GM23338 (cell line): ENCODE data around the gene EPHA5. TPM values are rescaled to one million over a fixed set of nuclear protein-coding genes. Genes with fewer than 3 reads are reported as not detected.

ENCODE experiments used
- ATAC-seq: fragments of 200-7000 bp; cut with Tn5 transposase; 3 replicates; pipeline ENCODE4 v1.9.1; 2020
- DNase-seq: peaks from one replicate; pipeline ENCODE4 v3.0.0-alpha.2; 2015; ENCODE audit warnings: low spot score
- H2AFZ ChIP-seq: fragments of 200-600 bp; sonication (generic); 2 replicates; pipeline ENCODE4 v1.8.0; 2016; ENCODE audit warnings: antibody characterized with exemption, mild to moderate bottlenecking, moderate library complexity
- H3F3A ChIP-seq: fragments of 200-600 bp; sonication (generic); replicated peaks from 2 replicates; pipeline ENCODE4 v1.8.0; 2017; ENCODE audit warnings: antibody characterized with exemption, mixed run types, low read depth
- H3K27ac ChIP-seq: fragments of 200-600 bp; sonication (generic); 2 replicates; pipeline ENCODE4 v1.6.1; 2016; ENCODE audit warnings: low read depth
- H3K27me3 ChIP-seq: fragments of 200-600 bp; sonication (generic); 2 replicates; pipeline ENCODE4 v1.8.0; 2016; ENCODE audit warnings: mild to moderate bottlenecking, mixed run types, moderate library complexity; ENCODE audit not compliant: insufficient read depth
- H3K36me3 ChIP-seq: fragments of 200-600 bp; sonication (generic); 2 replicates; pipeline ENCODE4 v1.8.0; 2016; ENCODE audit warnings: mild to moderate bottlenecking; ENCODE audit not compliant: insufficient read depth
- H3K4me1 ChIP-seq: fragments of 200-600 bp; sonication (generic); 2 replicates; pipeline ENCODE4 v1.8.0; 2016; ENCODE audit warnings: mild to moderate bottlenecking, moderate library complexity; ENCODE audit not compliant: insufficient read depth
- H3K4me2 ChIP-seq: fragments of 200-600 bp; sonication (generic); 2 replicates; pipeline ENCODE4 v1.7.1; 2017; ENCODE audit warnings: mixed run types
- H3K4me3 ChIP-seq: fragments of 200-600 bp; sonication (generic); 2 replicates; pipeline ENCODE4 v1.6.1; 2016; ENCODE audit warnings: mixed run types
- H3K79me2 ChIP-seq: fragments of 200-600 bp; sonication (generic); replicated peaks from 2 replicates; pipeline ENCODE4 v1.8.0; 2017; ENCODE audit warnings: mild to moderate bottlenecking; ENCODE audit not compliant: insufficient read depth
- H3K9me2 ChIP-seq: fragments of 200-600 bp; sonication (generic); 2 replicates; pipeline ENCODE4 v1.8.0; 2017; ENCODE audit not compliant: insufficient read depth
- H4K20me1 ChIP-seq: fragments of 200-600 bp; sonication (generic); replicated peaks from 2 replicates; pipeline ENCODE4 v1.8.0; 2017; ENCODE audit warnings: mild to moderate bottlenecking; ENCODE audit not compliant: insufficient read depth
- H3K27ac Mint-ChIP-seq: 2 replicates; pipeline ENCODE4 v1.8.0; 2020; ENCODE audit warnings: inconsistent platforms, mild to moderate bottlenecking, moderate library complexity, mixed read lengths
- H3K27me3 Mint-ChIP-seq: 3 replicates; pipeline ENCODE4 v1.8.0; 2022; ENCODE audit warnings: low read depth, mild to moderate bottlenecking, moderate library complexity, mixed read lengths, inconsistent platforms; ENCODE audit not compliant: insufficient read depth, poor library complexity
- H3K36me3 Mint-ChIP-seq: 3 replicates; pipeline ENCODE4 v1.8.0; 2021; ENCODE audit warnings: low read depth, mild to moderate bottlenecking, inconsistent platforms, moderate library complexity, mixed read lengths
- H3K4me1 Mint-ChIP-seq: 3 replicates; pipeline ENCODE4 v1.8.0; 2020; ENCODE audit warnings: mild to moderate bottlenecking, inconsistent platforms, mixed read lengths
- H3K4me3 Mint-ChIP-seq: 3 replicates; pipeline ENCODE4 v1.8.0; 2021; ENCODE audit warnings: moderate library complexity, mild to moderate bottlenecking, inconsistent platforms, mixed read lengths
- H3K9me3 Mint-ChIP-seq: 3 replicates; pipeline ENCODE4 v1.8.0; 2020; ENCODE audit warnings: moderate library complexity, mild to moderate bottlenecking, inconsistent platforms, mixed read lengths
- CREB1 ChIP-seq: fragments of 250-450 bp; sonication (Bioruptor Pico); IDR thresholded peaks from 2 replicates; pipeline ENCODE4 v1.5.0; 2020; ENCODE audit warnings: low read depth, mild to moderate bottlenecking, moderate library complexity
- EZH2 ChIP-seq: fragments of 200-600 bp; sonication (generic); IDR thresholded peaks from one replicate; pipeline ENCODE4 v1.8.0; 2017; ENCODE audit warnings: antibody characterized with exemption, mild to moderate bottlenecking, low read depth; ENCODE audit not compliant: unreplicated experiment
- EZH2phosphoT487 ChIP-seq: fragments of 200-600 bp; sonication (generic); IDR thresholded peaks from one replicate; pipeline ENCODE4 v1.8.1; 2018; ENCODE audit warnings: antibody characterized with exemption; ENCODE audit not compliant: unreplicated experiment
- JUNB ChIP-seq: IDR thresholded peaks from one replicate; pipeline ENCODE4 v1.6.1; 2016; ENCODE audit warnings: antibody characterized with exemption; ENCODE audit not compliant: unreplicated experiment
- NANOG ChIP-seq: IDR thresholded peaks from 2 replicates; pipeline ENCODE4 v1.6.1; 2016; ENCODE audit warnings: antibody characterized with exemption, borderline replicate concordance
- POLR2AphosphoS5 ChIP-seq: IDR thresholded peaks from 2 replicates; pipeline ENCODE4 v1.6.1; 2016; ENCODE audit warnings: antibody characterized with exemption, low read depth
- STAT1 ChIP-seq: IDR thresholded peaks from one replicate; pipeline ENCODE4 v1.6.1; 2016; ENCODE audit warnings: antibody characterized with exemption; ENCODE audit not compliant: unreplicated experiment
- ZNF114 ChIP-seq: fragments of 250-450 bp; sonication (Bioruptor Pico); IDR thresholded peaks from 2 replicates; pipeline ENCODE4 v1.5.0; 2020; ENCODE audit warnings: mild to moderate bottlenecking, moderate library complexity
- ZNF331 ChIP-seq: fragments of 250-450 bp; sonication (Bioruptor Pico); IDR thresholded peaks from 2 replicates; pipeline ENCODE4 v1.5.0; 2020; ENCODE audit warnings: low read depth, mild to moderate bottlenecking, moderate library complexity
- polyA plus RNA-seq: library from polyadenylated mRNA; unstranded; fragments of >200 nt; fragmentation: Nextera tagmentation; extraction: Ambion mirVana; gene quantifications from 2 replicates; pipeline ENCODE4 v1.2.1, GENCODE V29; 2016
- total RNA-seq: library from RNA; depleted of rRNA; stranded (reverse); fragments of >200 nt; shearing (Covaris generic); gene quantifications from 2 replicates; pipeline ENCODE4 v1.2.3, GENCODE V29; 2014
- TF ChIP-seq, protein P1 (sequence below): fragments of 250-450 bp; sonication (Bioruptor Pico); IDR thresholded peaks from 2 replicates; pipeline ENCODE4 v1.5.0; 2020; ENCODE audit warnings: mild to moderate bottlenecking, moderate library complexity
- TF ChIP-seq, protein P2 (sequence below), 2 experiments: fragments of 200-600 bp in 1 of 2; sonication (generic) in 1 of 2; conservative IDR thresholded peaks; 2 replicates each; pipeline versions ENCODE4 v1.5.1 to v1.6.1; 2016 to 2017; ENCODE audit warnings: antibody characterized with exemption in 2 of 2, low read depth in 2 of 2, mild to moderate bottlenecking in 2 of 2, moderate library complexity in 1 of 2
- TF ChIP-seq, protein P3 (sequence below): IDR thresholded peaks from one replicate; pipeline ENCODE4 v1.6.1; 2018; ENCODE audit warnings: antibody characterized with exemption; ENCODE audit not compliant: unreplicated experiment

Gene EPHA5
- total and polyA plus RNA-seq, 2 experiments from 2014 or later: 0.05 to 0.24 TPM

DNA sequence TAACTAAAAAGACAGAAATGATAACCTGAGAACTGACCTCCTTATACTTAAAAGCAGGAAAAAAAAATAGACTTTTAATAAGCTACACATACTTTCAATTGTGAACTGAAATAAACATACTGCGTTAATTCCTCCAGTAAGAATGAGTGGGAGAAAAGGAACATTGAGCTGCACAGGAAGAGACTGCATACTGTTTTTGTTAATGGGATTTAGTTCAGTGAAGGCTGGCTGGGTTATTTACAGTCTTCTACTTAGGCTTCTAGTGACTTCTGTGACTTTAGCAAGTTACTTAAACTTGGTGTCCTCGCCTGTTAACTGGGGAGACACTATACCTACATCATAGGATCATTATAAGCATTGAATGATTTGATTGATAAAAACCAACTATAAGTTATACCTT is 213.3 kb downstream of the EPHA5 start:
- Mint-ChIP-seq H3K4me1 (peaks cover 16% of the 10 kb centered on the region), H3K4me3 (no peak overlapping the region), H3K9me3 (no peaks in the 10 kb centered on the region), H3K27ac (0 out of 2 replicates have a peak overlapping the region, but pooled peaks have one; percentile 10), H3K27me3 (no peaks in the 10 kb centered on the region), H3K36me3 (no peaks in the 10 kb centered on the region)
- Histone ChIP-seq H3K4me3 (no peak overlapping the region), H3K9me2 (no peaks in the 10 kb centered on the region), H3K79me2 (no peaks in the 10 kb centered on the region), H4K20me1 (no peaks in the 10 kb centered on the region), H3K27ac (no peak overlapping the region), H3K27me3 (no peaks in the 10 kb centered on the region), H3K4me1 (peaks cover 16% of the 10 kb centered on the region; the same call in 1 of the 2 replicates), H3F3A (no peaks in the 10 kb centered on the region), H3K36me3 (no peaks in the 10 kb centered on the region), H3K4me2 (no peak overlapping the region), H2AFZ (no peak overlapping the region)
- TF ChIP-seq, protein P1, sequence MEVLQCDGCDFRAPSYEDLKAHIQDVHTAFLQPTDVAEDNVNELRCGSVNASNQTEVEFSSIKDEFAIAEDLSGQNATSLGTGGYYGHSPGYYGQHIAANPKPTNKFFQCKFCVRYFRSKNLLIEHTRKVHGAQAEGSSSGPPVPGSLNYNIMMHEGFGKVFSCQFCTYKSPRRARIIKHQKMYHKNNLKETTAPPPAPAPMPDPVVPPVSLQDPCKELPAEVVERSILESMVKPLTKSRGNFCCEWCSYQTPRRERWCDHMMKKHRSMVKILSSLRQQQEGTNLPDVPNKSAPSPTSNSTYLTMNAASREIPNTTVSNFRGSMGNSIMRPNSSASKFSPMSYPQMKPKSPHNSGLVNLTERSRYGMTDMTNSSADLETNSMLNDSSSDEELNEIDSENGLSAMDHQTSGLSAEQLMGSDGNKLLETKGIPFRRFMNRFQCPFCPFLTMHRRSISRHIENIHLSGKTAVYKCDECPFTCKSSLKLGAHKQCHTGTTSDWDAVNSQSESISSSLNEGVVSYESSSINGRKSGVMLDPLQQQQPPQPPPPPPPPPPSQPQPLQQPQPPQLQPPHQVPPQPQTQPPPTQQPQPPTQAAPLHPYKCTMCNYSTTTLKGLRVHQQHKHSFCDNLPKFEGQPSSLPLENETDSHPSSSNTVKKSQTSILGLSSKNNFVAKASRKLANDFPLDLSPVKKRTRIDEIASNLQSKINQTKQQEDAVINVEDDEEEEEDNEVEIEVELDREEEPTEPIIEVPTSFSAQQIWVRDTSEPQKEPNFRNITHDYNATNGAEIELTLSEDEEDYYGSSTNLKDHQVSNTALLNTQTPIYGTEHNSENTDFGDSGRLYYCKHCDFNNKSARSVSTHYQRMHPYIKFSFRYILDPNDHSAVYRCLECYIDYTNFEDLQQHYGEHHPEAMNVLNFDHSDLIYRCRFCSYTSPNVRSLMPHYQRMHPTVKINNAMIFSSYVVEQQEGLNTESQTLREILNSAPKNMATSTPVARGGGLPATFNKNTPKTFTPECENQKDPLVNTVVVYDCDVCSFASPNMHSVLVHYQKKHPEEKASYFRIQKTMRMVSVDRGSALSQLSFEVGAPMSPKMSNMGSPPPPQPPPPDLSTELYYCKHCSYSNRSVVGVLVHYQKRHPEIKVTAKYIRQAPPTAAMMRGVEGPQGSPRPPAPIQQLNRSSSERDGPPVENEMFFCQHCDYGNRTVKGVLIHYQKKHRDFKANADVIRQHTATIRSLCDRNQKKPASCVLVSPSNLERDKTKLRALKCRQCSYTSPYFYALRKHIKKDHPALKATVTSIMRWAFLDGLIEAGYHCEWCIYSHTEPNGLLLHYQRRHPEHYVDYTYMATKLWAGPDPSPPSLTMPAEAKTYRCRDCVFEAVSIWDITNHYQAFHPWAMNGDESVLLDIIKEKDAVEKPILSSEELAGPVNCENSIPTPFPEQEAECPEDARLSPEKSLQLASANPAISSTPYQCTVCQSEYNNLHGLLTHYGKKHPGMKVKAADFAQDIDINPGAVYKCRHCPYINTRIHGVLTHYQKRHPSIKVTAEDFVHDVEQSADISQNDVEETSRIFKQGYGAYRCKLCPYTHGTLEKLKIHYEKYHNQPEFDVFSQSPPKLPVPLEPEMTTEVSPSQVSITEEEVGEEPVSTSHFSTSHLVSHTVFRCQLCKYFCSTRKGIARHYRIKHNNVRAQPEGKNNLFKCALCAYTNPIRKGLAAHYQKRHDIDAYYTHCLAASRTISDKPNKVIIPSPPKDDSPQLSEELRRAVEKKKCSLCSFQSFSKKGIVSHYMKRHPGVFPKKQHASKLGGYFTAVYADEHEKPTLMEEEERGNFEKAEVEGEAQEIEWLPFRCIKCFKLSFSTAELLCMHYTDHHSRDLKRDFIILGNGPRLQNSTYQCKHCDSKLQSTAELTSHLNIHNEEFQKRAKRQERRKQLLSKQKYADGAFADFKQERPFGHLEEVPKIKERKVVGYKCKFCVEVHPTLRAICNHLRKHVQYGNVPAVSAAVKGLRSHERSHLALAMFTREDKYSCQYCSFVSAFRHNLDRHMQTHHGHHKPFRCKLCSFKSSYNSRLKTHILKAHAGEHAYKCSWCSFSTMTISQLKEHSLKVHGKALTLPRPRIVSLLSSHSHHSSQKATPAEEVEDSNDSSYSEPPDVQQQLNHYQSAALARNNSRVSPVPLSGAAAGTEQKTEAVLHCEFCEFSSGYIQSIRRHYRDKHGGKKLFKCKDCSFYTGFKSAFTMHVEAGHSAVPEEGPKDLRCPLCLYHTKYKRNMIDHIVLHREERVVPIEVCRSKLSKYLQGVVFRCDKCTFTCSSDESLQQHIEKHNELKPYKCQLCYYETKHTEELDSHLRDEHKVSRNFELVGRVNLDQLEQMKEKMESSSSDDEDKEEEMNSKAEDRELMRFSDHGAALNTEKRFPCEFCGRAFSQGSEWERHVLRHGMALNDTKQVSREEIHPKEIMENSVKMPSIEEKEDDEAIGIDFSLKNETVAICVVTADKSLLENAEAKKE (CRISPR knock-in tag): no peak
- TF ChIP-seq CREB1 (CRISPR knock-in tag): no peak
- TF ChIP-seq POLR2AphosphoS5: no peak
- DNase-seq (no peak), ATAC-seq (no peak)

DNA sequence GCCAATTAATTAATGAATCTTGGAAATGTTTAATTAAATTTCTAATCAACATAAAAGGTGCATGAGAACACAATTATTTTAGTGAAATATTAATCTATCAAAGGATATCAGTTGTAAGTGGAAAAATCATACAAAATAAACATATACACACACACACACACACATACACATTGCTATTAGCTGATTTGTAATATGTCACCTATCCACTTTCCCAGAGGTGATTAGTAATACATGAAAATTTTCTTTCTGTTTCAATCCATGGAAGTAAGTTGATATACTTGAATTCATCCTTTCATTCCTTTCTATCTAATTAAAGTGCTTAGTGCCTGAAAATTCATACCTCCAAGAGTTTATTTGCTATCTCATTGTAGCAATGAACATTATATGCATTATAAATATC is 213.7 kb downstream of the EPHA5 start:
- H3K79me2 ChIP-seq: no peaks in the 10 kb centered on the region
- H3K27me3 Mint-ChIP-seq: no peaks in the 10 kb centered on the region
- no peak overlapping the region for H2AFZ ChIP-seq
- H3K27me3 ChIP-seq: no peaks in the 10 kb centered on the region
- no peak overlapping the region for H3K27ac ChIP-seq
- ATAC-seq (no peak), DNase-seq (no peak)
- H3K36me3 Mint-ChIP-seq: no peaks in the 10 kb centered on the region
- H3K4me3 ChIP-seq: no peak overlapping the region
- no peaks in the 10 kb centered on the region for H3K9me2 ChIP-seq
- H3K9me3 Mint-ChIP-seq: no peaks in the 10 kb centered on the region
- no peak overlapping the region for H3K4me3 Mint-ChIP-seq
- H3F3A ChIP-seq: no peaks in the 10 kb centered on the region
- no peak overlapping the region for H3K4me2 ChIP-seq
- H3K36me3 ChIP-seq: no peaks in the 10 kb centered on the region
- H3K4me1 Mint-ChIP-seq: peaks cover 16% of the 10 kb centered on the region
- H3K27ac Mint-ChIP-seq: 0 out of 2 replicates have a peak overlapping the region, but pooled peaks have one; percentile 77
- peaks cover 16% of the 10 kb centered on the region; the same call in 1 of the 2 replicates for H3K4me1 ChIP-seq
- H4K20me1 ChIP-seq: no peaks in the 10 kb centered on the region
- TF ChIP-seq EZH2 (no peak), CREB1 (CRISPR knock-in tag) (no peak), EZH2phosphoT487 (no peak), ZNF331 (CRISPR knock-in tag) (no peak), NANOG (no peak), STAT1 (no peak), ZNF114 (CRISPR knock-in tag) (no peak), JUNB (no peak)
- TF ChIP-seq, protein P2, sequence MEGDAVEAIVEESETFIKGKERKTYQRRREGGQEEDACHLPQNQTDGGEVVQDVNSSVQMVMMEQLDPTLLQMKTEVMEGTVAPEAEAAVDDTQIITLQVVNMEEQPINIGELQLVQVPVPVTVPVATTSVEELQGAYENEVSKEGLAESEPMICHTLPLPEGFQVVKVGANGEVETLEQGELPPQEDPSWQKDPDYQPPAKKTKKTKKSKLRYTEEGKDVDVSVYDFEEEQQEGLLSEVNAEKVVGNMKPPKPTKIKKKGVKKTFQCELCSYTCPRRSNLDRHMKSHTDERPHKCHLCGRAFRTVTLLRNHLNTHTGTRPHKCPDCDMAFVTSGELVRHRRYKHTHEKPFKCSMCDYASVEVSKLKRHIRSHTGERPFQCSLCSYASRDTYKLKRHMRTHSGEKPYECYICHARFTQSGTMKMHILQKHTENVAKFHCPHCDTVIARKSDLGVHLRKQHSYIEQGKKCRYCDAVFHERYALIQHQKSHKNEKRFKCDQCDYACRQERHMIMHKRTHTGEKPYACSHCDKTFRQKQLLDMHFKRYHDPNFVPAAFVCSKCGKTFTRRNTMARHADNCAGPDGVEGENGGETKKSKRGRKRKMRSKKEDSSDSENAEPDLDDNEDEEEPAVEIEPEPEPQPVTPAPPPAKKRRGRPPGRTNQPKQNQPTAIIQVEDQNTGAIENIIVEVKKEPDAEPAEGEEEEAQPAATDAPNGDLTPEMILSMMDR (conservative IDR thresholded peaks at IDR 0.05; ENCODE audit: low read depth in 2 of 2): no peak
- TF ChIP-seq, protein P3, sequence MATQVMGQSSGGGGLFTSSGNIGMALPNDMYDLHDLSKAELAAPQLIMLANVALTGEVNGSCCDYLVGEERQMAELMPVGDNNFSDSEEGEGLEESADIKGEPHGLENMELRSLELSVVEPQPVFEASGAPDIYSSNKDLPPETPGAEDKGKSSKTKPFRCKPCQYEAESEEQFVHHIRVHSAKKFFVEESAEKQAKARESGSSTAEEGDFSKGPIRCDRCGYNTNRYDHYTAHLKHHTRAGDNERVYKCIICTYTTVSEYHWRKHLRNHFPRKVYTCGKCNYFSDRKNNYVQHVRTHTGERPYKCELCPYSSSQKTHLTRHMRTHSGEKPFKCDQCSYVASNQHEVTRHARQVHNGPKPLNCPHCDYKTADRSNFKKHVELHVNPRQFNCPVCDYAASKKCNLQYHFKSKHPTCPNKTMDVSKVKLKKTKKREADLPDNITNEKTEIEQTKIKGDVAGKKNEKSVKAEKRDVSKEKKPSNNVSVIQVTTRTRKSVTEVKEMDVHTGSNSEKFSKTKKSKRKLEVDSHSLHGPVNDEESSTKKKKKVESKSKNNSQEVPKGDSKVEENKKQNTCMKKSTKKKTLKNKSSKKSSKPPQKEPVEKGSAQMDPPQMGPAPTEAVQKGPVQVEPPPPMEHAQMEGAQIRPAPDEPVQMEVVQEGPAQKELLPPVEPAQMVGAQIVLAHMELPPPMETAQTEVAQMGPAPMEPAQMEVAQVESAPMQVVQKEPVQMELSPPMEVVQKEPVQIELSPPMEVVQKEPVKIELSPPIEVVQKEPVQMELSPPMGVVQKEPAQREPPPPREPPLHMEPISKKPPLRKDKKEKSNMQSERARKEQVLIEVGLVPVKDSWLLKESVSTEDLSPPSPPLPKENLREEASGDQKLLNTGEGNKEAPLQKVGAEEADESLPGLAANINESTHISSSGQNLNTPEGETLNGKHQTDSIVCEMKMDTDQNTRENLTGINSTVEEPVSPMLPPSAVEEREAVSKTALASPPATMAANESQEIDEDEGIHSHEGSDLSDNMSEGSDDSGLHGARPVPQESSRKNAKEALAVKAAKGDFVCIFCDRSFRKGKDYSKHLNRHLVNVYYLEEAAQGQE: no peak
